GM12864 (cell line): ENCODE data around the gene LIPM.

Experiments
- DNase-seq: peaks from one replicate; pipeline ENCODE4 v3.0.0-alpha.2; 2011; ENCODE audit warnings: low read depth
- H3K4me3 ChIP-seq: 2 replicates; pipeline ENCODE4 v1.5.1; 2011; ENCODE audit warnings: mild to moderate bottlenecking, low read depth, low read length, control low read depth
- TF ChIP-seq, protein P1 (sequence below): IDR thresholded peaks from 2 replicates; pipeline ENCODE4 v1.5.1; 2011; ENCODE audit warnings: low read depth, mild to moderate bottlenecking, moderate library complexity, low read length, control low read depth, inconsistent platforms; ENCODE audit errors: missing control alignments

LIPM gene

DNA sequence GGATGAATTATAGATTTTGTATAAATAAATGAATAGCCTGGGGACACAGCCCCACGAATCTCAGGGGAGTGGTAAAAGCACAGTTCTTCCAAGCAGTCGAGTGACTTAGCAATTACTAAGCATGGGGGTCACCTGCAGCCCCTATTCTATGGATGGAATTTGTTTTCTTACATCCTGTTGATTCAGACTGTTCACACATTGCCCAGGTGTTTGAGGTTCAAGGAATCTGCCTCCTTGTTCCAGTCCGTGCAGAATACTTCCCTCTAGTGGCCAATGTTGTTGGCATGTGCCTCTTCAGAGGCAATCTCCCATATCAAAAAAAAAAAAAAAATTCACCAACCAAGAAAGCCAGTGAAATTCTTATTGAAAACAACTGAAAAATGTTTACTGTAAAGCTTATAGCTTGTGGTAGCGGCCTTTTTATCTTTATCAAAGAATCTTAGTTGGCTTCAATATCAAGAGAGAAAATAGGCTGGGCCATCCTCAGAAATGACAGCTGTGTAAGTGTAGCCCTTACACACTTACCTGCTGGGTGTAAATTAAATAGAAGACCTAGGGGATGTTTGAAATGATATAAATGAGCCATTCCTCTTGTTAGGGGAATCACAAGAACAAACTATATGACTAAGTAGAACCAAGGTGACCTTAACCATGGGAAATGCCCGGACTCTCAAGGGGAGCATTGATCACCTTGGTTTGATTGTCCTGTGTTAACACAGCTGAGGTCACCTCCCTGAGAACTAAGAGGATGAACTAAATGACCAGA lies 7.8 kb downstream of the LIPM start:
- DNase-seq, result peak; percentile 40
- TF ChIP-seq, protein P1, sequence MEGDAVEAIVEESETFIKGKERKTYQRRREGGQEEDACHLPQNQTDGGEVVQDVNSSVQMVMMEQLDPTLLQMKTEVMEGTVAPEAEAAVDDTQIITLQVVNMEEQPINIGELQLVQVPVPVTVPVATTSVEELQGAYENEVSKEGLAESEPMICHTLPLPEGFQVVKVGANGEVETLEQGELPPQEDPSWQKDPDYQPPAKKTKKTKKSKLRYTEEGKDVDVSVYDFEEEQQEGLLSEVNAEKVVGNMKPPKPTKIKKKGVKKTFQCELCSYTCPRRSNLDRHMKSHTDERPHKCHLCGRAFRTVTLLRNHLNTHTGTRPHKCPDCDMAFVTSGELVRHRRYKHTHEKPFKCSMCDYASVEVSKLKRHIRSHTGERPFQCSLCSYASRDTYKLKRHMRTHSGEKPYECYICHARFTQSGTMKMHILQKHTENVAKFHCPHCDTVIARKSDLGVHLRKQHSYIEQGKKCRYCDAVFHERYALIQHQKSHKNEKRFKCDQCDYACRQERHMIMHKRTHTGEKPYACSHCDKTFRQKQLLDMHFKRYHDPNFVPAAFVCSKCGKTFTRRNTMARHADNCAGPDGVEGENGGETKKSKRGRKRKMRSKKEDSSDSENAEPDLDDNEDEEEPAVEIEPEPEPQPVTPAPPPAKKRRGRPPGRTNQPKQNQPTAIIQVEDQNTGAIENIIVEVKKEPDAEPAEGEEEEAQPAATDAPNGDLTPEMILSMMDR, result peak; percentile 76
- H3K4me3 ChIP-seq, result no peak overlapping the region

DNA sequence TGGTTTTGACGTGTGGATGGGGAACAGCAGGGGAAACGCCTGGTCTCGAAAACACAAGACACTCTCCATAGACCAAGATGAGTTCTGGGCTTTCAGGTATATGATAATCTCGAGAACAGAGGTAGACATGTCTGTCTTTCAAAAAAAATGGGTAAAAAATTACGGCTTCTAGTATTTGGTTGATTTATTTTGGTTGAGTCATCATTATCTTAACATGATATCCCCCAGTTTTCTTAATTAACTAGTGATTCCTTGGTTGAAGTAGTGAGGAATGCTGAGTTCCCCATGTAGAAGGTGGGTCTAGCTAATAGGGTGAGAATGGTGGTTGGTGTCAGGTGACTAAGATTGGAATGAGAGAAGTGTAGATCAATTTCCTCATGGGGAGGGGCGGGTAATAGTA lies 10.7 kb downstream of the LIPM start:
- TF ChIP-seq, protein P1, result no peak
- no peak overlapping the region for H3K4me3 ChIP-seq
- DNase-seq, result no peak

DNA sequence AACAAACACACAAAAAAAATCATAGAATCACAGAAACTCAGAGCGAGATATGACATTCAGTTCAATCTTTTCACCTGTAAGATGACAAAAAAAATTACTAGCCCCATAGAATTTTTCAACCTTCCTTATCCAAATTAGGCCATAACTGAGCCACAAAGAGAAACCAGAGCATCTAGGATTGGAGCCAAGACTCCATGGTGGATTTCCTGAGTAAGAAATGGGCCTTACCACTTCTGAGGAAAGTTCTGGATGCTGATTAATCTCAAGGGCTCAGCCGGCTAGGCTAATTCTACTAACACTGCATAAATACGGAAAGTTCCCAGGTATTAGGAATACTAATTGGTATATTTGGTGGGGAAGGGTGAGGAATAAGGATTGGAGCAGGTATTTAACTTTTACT lies 16.8 kb downstream of the LIPM start:
- no peak overlapping the region for H3K4me3 ChIP-seq
- DNase-seq, result no peak
- TF ChIP-seq, protein P1, result no peak

DNA sequence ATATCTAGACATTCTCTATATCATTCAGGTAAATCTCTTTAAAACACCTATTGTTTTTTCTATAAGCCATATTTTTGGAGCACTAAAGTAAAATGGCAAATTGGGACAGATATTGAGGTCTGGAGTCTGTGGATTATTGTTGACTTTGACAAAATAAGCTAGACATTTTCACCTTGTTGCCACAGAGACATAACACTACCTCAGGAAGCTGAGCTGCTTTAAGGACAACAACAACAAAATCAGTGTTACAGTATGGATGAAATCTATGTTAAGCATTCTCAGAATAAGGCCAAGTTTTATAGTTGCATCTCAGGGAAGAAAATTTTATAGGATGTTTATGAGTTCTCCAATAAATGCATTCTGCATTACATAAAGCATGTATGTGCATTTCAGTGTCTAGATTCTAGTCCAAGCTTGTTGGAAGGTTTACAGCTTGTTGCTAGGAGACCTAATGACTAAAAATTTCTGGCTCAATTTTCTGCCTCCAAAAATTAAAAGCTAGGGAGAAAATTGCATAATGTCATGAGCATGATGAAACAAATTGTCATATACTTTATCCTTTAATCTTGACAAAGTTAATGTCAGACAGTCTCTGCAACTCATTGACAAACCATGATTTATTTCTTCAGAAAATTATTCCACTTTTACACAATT lies 18.3 kb downstream of the LIPM start:
- TF ChIP-seq, protein P1, result no peak
- no peak for DNase-seq
- H3K4me3 ChIP-seq, result no peak overlapping the region

DNA sequence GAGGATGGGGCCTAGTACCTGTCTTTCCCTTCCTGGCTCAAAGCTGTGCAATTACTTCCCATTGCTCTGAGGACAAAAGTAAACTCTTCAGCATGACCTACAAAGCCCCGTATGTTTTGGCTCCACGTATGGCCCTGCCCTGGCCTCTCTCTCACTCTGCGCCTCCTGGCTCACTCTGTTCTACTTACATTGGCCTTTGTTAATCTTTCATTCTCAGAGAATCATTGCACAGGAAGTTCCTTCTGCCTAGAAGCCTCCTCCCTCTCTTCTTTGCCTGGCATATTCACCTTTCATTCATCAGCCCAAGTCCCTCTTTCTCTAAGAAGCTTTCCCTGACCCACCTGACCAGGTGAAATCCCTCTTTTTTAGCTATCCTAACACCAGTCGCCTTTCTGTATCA lies 23.9 kb downstream of the LIPM start:
- H3K4me3 ChIP-seq, result no peak overlapping the region
- DNase-seq, result no peak
- TF ChIP-seq, protein P1, result no peak

DNA sequence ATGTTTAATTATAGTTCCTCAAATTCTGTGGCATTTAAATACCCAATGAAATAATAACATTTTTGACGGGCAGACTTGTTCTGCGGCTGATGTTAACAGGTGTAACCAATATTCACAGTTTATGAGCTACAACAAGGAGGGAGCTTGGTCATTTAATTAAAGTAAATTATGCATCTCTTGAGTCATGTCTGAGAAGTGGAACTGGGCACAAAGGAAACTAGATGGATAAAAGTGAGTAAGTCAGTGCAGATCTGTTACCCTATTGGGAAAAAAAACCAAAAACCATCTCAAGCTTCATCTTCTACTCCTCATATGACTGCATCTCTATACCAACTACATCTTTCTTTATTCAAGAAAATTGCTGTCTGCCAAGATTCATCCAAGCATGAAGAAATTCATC lies 25.1 kb downstream of the LIPM start:
- no peak for DNase-seq
- H3K4me3 ChIP-seq, result no peak overlapping the region
- TF ChIP-seq, protein P1, result no peak
